SK-N-SH treated with all-trans-retinoic acid at 6 μM for 48 hours (cell line): ENCODE measurements around the gene ATP2C1.

ENCODE experiments used
- ARNTL ChIP-seq: fragments of 450-650 bp; formaldehyde crosslinking; IDR thresholded peaks from 2 replicates; pipeline ENCODE4 v1.5.0; 2020; ENCODE audit warnings: low read depth, mild to moderate bottlenecking, moderate library complexity, borderline replicate concordance
- ZNF565 ChIP-seq: fragments of 450-650 bp; formaldehyde crosslinking; conservative IDR thresholded peaks from 2 replicates; pipeline ENCODE4 v1.5.0; 2020; ENCODE audit warnings: low read depth, mild to moderate bottlenecking, moderate library complexity
- TF ChIP-seq, protein P1 (sequence below): fragments of 250-450 bp; sonication (Bioruptor Pico); IDR thresholded peaks from 2 replicates; pipeline ENCODE4 v1.8.0; 2020; ENCODE audit warnings: mild to moderate bottlenecking, moderate library complexity, borderline replicate concordance

DNA sequence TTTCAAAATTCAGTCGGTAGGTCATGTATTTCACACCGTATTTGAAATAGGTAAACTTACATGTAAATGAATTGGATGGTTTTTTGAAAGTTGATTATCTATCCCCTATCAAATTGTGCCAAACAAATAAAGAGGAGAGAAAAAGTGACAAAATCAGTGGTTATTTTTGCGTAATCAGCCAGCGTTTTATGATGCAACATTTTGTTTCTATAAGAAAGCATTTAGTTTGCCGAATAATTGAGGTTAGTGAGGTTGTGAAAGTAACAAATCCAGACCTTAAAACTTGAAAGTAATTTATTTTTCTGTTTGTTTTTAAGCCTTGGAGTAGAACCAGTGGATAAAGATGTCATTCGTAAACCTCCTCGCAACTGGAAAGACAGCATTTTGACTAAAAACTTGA lies 103.4 kb downstream of the ATP2C1 start:
- TF ChIP-seq ZNF565 (CRISPR knock-in tag), result no peak
- TF ChIP-seq ARNTL (CRISPR knock-in tag), result no peak
- TF ChIP-seq, protein P1, sequence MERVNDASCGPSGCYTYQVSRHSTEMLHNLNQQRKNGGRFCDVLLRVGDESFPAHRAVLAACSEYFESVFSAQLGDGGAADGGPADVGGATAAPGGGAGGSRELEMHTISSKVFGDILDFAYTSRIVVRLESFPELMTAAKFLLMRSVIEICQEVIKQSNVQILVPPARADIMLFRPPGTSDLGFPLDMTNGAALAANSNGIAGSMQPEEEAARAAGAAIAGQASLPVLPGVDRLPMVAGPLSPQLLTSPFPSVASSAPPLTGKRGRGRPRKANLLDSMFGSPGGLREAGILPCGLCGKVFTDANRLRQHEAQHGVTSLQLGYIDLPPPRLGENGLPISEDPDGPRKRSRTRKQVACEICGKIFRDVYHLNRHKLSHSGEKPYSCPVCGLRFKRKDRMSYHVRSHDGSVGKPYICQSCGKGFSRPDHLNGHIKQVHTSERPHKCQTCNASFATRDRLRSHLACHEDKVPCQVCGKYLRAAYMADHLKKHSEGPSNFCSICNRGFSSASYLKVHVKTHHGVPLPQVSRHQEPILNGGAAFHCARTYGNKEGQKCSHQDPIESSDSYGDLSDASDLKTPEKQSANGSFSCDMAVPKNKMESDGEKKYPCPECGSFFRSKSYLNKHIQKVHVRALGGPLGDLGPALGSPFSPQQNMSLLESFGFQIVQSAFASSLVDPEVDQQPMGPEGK (CRISPR knock-in tag), result no peak
